Measurements from ENCODE around the gene PARVG. TPM values are rescaled to one million over a fixed set of nuclear protein-coding genes. Genes with fewer than 3 reads are reported as not detected.

The PARVG gene
- total RNA-seq, 1 donor from 2014 or later: 0.34 TPM

DNA sequence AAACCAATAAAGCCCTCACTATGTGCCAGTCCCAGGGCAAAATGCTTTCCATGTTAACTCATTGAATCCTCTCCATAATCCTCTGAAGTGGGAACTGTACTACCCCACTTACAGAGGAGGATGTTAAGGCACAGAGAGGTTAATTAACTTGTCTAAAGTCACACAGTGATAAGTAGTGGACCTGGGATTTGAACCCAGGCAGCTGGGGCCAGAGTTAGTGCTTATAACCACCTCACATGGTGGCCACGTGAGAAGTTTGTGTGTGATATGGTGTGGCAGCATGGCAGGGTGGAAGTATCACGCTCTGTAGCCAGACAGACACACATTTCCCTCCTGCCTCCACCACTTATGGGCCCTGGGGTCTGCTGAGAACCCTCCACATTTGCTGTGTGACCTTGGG lies 16.5 kb downstream of the PARVG start:
- DNase-seq: no peak

DNA sequence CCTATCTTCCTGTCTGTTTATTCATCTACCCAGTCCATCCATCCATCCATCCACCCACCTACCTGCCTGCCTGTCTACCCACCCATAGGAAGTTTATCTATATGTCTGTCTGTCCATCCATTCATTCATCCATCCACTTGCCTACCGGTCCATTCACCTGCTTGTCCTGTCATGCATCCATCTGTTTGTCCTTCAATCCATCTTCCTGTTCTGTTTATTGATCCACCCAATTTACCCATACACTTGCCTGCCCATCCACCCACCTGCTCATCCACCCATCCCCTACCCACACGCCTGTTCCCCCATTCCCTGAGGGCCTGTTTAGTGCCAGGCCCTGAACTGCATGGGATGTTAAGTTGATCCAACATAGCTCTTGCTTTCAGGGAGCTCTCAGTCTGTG lies 18.4 kb downstream of the PARVG start:
- no peak for DNase-seq

DNA sequence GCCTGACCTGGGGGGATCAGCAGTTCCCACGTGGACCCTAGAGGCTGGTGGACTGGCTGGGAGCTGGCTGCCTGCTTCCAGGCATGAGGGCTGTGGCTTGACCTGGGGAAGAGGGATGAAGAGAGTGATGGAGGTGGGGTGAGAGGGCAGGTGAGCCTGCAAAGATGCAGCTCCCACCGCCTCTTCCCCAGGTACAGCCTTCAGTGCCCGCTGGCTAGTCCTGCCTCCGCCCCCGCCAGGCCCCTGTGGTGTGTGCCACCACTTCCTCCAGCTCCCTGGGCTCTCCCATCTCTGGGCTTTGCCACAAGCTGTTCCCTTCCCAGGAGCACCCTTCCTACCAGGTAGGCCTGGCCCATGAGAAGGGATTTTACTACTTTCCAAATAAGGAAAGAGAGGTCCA lies 19.1 kb downstream of the PARVG start:
- DNase-seq: no peak

DNA sequence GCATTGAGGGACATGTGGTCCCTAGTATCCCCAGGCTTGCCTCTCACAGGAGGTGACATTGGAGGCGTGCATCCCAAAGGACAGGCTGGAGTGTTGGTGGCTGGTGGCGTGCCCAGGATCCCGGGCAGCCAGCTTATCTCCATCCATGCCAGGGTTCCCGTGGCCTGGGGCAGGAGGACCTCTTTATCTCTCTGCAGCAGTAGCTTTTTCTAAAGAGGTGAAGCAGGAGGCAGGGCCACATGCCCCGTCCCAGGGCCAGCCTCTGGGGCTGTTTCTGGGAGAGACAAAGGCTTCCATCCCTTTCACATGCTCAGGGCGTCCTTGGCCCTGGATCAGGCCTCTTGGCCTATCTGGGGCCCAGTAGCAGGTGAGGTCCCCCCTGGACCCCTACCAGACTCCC lies 19.7 kb downstream of the PARVG start:
- DNase-seq: no peak

DNA sequence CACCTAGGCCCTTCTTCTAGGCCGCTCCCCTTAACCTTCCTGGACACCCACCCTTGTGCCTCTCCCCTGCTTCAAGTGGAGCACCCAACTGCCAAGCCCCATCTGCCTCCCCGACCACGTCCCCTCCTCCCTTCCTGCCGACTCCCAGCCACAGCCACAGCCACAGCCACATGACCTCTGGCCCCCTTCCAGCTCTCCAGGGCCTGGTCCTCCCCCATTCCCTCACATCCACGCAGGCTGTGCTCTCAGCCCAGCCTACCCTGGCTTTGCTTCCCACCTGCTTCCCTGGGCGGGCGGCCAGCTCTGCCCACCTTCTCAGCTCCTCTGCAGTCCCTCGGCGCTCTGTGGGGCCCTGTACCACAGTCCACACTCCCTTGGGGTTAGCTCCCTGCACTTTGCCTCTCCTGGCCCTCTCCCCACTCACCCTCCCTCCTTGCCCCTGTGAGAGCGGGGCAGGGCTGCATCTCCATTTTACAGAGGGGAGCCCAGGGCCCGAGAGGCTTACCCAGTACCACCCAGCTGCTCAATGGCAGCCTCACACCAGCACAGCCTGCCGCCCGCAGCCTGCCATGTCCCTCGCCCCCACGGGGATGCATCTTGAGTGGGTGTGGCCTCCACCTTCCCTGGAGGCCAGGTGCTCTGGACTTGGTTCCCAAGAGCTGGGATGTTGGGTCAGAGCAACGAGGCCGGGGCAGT lies 20.3 kb downstream of the PARVG start:
- no peak for DNase-seq

DNA sequence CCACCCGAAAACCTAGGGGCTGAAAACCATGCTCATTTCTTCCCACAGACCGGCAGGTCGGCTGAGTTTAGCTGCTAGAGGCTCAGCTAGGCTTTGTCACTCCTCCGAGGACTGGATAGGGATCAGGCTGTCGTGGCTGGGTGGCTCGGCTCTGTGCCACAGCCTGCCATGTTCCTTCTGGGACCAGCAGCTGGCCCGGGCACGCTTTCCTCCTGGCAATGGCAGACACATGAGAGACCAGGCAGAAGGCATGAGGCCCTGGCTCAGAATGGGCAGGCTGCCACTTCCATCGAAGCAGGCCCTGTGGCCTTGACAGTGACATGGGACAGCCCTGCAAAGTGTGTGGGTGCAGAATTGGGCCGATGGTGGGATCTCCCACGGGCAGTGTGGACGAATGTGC lies 20.9 kb downstream of the PARVG start:
- DNase-seq: no peak

DNA sequence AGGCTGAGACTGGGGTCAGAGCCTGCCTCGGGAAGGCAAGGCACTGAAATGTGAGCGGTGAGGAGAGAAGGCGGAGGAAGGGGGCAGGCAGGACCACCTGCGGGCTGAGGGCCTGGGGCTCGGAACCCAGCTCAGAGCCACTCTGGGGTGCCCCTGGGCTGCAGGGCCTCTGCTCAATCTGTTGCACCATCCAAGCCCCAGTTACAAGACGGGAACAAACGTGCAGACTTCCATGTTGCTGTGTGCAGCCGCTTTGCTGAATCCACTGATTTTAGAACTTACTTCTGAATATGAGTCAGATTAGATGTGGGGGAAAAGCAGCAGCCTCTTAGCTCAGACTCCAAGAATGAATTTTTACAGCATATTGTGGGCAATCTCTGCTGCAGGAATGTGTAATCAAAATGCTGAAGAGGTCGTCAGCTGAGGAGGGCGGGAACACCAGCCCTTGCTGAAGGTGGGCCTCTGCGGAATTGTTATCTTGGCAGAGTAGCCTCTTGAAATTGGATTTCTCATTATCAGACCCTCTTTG lies 21.6 kb downstream of the PARVG start:
- no peak for DNase-seq

DNA sequence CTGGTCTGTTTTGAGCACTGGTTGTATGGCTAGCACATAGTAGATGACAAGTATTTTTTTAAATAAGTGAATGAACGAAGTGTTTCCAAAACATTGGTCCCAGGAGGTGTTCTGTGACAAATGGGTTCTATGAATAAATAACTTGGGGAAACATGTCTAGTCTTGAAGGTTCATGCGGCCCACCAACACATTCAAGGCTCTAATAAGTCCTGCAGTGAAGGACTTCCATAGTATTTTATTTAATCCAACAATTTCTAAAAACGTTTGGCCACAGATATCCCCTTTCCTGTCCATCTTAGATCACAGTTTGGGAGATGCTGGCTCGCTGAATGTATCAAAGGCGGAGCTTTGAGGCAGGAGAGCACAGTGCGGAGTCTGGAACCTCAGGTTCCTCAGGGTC lies 22.5 kb downstream of the PARVG start:
- DNase-seq: no peak

DNA sequence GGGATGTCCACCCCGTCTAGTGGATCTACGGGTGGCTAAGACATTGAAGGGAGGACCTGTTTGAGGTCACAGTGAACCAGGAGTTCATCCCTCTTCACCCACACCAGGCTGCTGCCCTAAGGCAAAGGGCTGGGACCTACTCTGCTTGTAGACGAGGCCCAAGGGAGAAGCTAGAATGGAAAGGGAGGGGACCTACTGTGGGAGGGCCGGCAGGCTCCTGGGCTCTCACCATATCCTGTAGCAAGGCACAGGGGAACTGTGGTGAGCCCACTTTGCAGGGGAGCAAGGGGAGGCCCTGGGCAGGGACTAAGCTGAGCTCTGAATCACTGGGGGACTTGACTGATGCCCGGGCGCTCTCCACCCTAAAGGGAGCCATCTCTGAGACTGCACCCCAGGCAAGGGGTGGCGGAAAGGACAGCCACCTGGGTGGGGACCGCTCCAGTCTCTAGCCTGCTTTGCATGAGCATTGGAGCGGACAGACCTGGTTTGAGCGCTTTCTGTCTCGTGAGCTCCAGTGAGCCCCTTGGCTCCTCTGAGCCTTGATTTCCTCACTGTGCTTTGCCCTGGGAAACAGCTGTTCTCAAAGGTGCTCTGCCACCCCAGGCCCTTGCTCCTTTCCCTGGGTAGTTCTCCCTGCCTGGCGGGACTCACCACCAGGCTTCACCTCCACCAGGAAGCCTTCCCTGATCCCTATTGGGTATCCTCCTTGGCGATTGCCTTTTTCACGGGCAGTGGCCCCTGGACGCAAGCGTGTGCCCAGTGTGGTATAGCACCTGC lies 24.2 kb downstream of the PARVG start:
- DNase-seq: no peak

DNA sequence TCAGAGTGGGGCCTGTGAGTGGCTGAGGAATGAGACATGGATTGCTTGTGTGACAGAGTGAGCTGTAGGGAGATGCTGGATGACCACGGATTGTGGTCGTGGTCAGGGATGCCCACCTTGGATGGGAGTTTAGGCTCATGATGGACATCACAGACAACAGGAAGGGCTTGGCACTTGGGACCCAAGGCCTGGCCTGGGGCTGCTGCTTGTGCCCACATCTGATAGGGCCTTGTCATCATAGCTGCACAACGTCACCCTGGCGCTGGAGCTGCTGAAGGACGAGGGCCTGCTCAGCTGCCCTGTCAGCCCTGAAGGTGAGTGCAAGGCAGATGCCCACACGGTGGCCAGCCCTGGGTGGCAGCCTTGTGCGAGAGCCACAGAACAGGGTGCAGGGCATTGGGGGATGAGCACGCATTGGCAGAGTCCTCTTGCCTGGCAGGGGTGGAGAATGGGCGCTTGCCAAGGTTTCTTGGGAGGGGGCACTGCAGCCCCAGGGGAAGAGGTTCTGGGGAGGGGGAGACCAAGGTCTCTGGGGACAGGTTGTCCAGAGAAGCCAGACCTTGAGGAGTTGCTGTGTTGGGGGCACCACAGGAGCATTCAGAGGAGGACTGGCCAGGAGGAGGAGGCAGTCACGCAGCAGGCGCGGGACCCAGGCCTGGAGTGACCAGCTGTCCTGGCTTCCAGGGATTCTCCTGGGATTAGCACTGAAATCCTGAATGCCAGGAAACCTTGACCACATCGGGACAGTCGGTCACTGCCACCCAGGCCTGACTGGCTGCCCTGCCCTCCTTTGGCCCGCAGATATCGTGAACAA lies 25.0 kb downstream of the PARVG start:
- no peak for DNase-seq

DNA sequence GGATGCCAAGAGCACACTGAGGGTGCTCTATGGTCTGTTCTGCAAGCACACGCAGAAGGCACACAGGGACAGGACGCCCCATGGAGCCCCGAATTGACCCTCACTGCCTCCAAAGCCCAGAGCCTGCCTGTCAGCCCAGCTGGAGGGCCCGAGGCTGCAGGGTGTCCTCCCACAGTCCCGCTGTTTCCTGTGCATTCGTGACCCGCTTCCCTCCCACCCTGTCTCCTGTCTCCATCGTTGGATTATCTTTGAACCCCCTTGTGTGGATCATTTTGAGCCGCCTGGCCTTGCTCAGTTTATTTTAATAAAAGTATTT lies 25.6 kb downstream of the PARVG start:
- DNase-seq: no peak

DNA sequence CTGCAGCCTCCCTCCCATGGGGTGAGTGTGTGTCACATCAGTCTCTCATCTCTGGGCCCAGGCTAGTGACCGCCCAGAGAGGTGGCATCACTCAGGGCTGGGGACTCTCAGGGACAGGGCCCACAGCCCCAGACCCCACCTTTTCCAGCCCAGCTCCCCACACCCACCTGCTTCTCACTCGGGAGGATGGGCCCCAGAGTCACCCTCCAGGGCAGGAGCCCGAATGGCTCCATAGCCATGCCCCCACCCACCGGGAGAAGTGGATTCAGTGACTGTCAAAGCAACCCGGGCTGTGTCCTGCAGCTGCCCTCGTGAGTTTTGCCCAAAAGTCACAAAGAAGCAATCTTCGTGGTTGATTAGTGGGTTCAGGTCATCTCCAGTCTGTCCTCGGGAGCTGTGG lies 26.0 kb downstream of the PARVG start:
- DNase-seq: no peak

DNA sequence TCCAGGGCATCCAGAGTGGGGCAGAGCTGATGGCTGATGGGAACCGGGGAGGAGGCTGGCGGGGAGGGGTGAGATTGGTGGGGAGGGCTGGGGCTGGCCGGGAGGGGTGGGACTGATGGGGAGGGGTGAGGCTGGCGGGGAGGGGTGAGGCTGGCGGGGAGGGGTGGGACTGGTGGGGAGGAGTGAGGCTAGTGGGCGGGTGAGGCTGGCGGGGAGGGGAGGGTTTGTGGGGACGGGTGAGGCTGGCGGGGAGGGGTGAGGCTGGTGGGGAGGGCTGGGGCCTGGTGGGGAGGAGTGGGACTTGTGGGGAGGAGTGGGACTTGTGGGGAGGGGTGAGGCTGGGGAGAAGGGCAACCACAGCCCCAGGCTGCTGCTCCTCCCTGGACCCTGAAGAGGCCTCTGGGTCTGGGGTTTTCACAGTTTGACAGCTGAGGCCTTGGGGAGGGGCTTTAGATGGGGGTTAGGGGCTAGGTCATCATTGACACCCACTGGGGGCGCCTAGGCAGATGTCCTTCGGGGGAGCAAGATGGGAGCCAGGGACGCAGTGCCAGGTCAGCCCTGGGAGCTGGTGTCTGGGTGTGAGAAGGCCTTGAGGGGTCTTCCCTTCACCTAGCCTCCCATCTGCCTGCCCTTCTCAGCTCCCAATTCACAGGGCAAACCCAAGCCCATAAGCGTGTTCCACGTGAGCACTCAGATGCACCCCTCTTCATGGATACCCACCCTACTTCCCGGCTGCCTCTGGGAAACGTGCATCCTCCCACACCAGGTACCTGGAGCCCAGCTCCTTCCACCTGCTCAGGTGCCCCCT lies 26.7 kb downstream of the PARVG start:
- DNase-seq: no peak

DNA sequence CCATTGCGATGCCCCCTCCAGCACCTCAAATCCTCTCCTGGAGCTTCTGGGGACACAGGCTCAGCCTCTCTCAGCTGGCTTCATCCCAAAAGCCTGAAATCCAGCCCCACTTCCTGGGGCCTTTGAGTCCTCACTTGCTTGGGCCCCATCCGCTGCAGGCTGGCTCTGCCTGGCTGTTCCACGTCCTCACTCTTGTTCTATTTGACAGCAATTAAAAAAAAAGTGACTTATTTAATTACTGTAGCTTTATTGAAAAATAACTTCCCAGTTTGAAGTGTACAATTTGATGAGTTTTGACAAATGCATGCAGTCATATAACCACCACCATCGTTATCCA lies 27.2 kb downstream of the PARVG start:
- DNase-seq: no peak

DNA sequence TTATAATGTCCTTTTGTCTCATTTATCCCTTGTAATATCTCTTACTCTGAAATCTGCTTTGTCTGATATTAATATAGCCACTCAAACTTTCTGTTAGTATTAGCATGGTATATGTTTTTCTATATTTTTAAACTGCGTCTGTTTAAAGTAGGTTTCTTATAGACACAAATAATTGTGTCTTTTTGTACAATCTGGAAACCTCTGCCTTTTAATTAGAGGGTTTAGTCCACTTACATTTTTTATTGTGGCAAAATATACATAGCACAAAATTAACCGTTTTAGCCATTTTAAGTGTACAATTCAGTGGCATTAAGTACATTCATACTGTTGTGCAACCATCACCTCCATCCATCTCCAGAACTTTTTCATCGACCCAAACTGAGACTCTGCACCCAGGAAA lies 28.6 kb downstream of the PARVG start:
- no peak for DNase-seq

DNA sequence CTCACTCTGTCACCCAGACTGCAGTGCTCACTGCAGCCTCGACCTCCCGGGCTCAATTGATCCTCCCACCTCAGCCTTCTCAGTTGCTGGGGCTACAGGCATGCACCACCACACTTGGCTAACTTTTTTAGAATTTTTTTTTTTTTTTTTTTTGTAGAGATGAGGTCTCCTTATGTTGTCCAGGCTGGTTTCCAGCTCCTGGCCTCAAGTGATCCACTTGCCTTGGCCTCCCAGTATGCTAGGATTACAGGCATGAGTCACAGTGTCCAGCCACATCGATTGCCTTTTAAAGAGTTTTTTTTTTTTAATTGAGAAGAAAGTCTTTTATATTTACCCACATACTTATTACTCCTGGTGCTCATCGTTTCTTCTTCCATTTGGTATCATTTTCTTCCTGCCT lies 30.0 kb downstream of the PARVG start:
- no peak for DNase-seq

DNA sequence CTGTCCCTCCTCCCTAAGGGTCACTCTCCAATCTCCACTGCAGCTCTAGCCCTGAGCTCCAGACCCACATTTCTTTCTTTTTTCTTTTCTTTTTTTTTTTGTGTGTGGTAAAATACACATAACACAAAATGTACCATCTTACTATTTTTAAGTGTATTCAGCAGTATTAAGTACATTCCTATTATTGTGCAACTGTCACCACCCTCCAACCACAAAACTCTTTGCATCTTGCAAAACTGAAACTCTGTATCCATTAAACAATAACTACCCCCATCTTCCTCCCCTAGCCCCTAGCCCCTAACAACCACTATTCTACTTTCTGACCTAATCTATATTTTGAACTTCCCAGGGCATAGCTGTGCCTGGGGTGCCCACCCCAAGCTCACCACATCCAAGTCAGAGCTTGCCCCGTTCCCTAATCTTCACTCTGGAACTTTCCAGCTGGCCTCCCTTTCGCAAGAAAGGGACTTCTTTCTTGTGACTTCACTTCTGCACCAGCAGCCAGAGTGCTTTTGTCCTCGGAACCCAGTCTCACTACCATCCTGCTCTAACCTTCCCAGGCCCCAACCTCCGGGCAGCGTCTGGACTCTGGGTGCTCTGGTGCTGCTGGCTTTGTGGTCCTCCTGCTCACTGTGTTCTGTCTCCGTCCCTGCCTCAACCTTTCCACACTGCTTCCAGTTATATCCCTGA lies 30.7 kb downstream of the PARVG start:
- DNase-seq: no peak

DNA sequence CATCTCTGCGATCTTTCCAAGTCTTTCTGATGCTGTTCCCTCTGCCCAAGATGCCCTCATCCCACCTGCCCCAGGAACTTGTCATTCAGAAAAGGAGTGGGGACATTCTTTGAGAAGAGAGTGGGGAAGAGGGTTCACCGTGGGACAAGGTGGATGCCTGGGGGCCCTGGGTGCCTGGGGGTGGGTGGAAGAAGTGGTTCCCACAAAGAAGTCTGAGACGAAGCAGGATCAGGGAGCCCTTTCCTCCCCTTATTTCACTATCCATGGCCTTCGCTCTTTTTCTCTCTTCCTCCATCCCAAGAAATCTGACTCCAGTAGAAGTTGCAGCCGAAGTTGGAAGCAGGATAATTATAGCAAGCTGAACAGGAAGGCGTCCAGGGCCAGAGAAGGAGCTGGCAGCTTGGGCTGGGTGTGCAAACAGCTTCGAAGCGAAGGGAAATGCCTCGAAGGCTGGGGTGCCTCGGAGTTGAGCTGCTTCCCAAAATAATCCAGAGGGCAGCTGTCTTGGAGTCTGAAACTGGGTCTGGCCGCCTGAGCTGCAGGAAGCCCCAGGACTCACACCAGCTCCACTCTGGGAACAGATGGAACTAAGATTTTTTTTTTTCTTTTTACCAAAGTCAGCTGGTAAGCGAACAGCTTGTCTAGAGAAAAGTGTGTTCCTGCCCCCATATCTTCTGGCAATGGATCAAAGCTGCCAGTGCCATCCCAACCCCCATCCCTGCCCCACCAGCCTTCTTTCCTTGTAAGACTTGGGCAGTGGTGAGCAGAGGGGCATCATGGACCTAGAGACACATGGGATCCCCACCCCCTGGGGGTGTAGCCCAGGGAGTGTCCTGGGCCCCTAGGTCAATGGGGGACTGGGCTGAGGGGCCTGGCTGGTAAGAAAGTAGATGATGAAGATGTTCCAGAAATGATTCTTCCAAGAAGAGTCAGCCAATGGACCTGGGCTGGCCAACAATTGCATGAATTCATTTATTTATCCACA lies 31.5 kb downstream of the PARVG start:
- no peak for DNase-seq

DNA sequence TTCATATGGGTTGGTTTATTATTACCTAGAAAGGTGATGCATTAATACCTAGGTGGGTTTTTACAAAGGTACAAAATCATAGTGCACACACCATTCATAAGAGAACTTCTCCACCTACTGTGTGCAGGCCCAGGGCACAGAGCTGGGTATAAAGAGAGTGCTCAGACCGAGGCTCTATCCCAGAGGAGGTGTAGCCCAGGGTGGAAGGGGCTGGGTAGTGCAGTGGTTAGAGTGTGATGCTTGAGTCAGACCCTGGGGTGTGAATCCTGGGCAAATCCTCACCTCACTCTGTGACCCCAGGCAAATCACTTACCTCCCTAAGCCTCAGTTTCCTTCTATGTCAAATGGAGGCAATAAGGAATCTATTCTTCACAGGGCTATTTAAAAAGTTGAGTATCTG lies 32.2 kb downstream of the PARVG start:
- no peak for DNase-seq

DNA sequence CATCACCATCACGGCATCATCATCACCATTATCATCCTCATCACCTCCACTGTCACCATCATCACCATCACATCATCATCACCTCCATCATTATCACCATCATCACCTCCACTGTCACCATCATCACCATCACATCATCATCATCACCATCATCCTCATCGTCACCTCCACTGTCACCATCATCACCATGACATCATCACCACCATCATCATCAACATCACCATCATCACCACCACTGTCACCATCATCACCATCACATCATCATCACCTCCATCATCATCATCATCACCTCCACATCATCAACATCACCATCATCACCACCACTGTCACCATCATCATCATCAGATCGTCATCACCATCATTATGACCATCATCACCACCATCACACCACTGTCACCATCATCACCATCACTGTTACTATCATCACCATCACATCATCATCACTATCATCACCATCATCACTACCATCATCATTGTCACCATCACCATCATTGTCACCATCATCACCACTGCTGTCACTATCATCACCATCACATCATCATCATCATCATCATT lies 32.8 kb downstream of the PARVG start:
- DNase-seq: no peak

DNA sequence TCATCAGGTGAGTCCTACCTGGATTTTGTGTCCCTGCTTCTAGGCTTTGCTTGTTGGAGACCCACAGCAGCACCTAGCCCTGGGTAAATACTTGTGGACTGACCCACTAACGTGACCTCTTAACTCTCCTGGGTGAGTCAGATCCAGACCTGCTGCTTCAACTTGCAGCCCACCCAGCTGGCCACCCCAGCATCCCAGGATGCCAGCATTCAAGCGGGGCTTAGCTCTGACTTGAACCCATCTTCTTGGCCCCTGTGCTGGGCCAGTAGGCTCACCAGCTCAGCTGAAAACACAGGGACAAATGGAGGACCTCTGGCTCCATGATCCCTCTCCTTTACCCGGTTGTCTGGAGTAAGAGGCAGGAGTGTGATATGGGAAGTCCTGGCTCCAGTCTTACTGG lies 33.5 kb downstream of the PARVG start:
- no peak for DNase-seq

Measured in dermis blood vessel endothelial cell (primary cell).